Spleen (tissue), 7 donors: Measurements from ENCODE around the gene PLK5.

Experiments
- POLR2AphosphoS5 ChIP-seq, 3 donors: sonication (generic); formaldehyde crosslinking; IDR thresholded peaks; one replicate each; pipeline ENCODE4 v1.5.1; 2017; ENCODE audit warnings: antibody characterized with exemption in 3 of 3
- TF ChIP-seq, protein P1 (sequence below), 11 experiments: fragments of 200-600 bp in 7 of 11; fragments of 450-650 bp in 4 of 11; sonication (generic) in 4 of 11; IDR thresholded peaks in 8 of 11; conservative IDR thresholded peaks in 3 of 11; 1 replicate in 7 of 11; 2 replicates in 4 of 11; pipeline versions ENCODE4 v1.4.0 to v1.8.0; 2016 to 2021; ENCODE audit warnings: antibody characterized with exemption in 11 of 11, inconsistent platforms in 4 of 11, mild to moderate bottlenecking in 1 of 11
- donor health status: DM: no; HTN: no; CAD: no; lungs with moderate emphysema.
- donor health status: DM: no; HTN: no; CAD: no.
- donor health status: DM: no; HTN: no; CAD: no.

DNA sequence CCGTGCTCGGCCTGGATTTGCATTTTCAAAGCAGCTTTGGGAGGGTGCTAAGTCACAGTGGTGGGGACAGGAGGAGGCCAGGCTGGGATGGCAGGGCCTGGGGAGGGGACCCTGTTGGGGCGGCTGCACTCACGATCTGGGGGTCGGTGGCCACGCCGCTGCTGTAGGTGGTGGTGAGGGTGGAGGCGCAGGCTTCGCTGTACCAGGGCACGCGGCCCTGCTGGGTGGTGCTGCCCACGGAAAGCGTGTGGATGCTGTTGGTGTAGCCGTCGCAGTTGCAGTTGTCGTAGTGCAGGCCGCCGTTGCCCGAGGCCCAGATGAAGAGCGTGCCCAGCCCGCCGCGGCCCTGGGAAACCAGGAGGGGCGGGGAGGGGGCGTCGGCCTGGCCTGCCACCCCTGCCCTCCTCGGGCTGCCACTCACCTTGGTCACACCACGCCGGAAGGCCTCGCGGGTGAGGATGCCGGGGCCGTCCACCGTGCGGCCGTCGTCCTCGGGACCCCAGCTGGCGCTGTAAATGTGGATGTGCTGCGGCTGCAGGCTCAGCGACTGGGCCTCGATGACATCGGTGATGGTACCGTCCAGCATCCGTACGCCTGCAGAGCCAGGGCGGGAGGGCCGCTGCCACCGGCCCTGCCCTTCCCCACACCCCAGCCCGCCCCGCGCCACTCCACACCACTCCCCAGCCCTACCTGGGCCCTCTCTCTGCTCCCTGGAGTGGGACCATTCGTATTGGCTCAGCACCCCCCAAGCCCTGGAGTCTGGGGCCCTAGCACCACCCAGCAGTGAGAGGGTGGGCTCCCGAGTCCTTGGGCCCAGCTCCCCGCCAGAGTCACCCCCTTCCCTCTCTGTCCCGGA is 36.9 kb upstream of the PLK5 start:
- no peak for TF ChIP-seq POLR2AphosphoS5 (IDR thresholded peaks at IDR 0.05)
- TF ChIP-seq, protein P1, sequence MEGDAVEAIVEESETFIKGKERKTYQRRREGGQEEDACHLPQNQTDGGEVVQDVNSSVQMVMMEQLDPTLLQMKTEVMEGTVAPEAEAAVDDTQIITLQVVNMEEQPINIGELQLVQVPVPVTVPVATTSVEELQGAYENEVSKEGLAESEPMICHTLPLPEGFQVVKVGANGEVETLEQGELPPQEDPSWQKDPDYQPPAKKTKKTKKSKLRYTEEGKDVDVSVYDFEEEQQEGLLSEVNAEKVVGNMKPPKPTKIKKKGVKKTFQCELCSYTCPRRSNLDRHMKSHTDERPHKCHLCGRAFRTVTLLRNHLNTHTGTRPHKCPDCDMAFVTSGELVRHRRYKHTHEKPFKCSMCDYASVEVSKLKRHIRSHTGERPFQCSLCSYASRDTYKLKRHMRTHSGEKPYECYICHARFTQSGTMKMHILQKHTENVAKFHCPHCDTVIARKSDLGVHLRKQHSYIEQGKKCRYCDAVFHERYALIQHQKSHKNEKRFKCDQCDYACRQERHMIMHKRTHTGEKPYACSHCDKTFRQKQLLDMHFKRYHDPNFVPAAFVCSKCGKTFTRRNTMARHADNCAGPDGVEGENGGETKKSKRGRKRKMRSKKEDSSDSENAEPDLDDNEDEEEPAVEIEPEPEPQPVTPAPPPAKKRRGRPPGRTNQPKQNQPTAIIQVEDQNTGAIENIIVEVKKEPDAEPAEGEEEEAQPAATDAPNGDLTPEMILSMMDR (IDR thresholded peaks at IDR 0.05 in 8 of 11, conservative IDR thresholded peaks at IDR 0.05 in 3 of 11), result no peak
